Measurements from ENCODE around the gene SYT1. TPM values are rescaled to one million over a fixed set of nuclear protein-coding genes. Genes with fewer than 3 reads are reported as not detected.

Gene SYT1
- total and polyA plus RNA-seq, 2 experiments from 2014 or later = 48.7 to 51.7 TPM

GRCh38 chr12:79021021-79021420 lies 156.4 kb downstream of the SYT1 start:
- no peak for ATAC-seq
- H3K4me1 ChIP-seq (ENCODE audit: insufficient read depth) = no peaks in the 10 kb centered on the region
- H2AFZ ChIP-seq = no peak overlapping the region
- H3K4me3 ChIP-seq = no peak overlapping the region
- peaks cover under 1% of the 10 kb centered on the region; the same call in 1 of the 2 replicates for H4K20me1 ChIP-seq (replicated peaks; ENCODE audit: insufficient read depth)
- no peaks in the 10 kb centered on the region for H3K27me3 ChIP-seq (ENCODE audit: insufficient read depth)
- Mint-ChIP-seq H3K4me1 (peaks cover 7% of the 10 kb centered on the region; the same call in 2 of the 3 replicates), H3K27ac (no peak overlapping the region), H3K27me3 (ENCODE audit: insufficient read depth, low read depth, poor library complexity) (no peaks in the 10 kb centered on the region), H3K9me3 (no peaks in the 10 kb centered on the region; the same call in 2 of the 3 replicates), H3K36me3 (ENCODE audit: low read depth) (peaks cover 8% of the 10 kb centered on the region), H3K4me3 (no peak overlapping the region)
- TF ChIP-seq EZH2phosphoT487 (IDR thresholded peaks at IDR 0.05; ENCODE audit: unreplicated experiment) (no peak), JUNB (IDR thresholded peaks at IDR 0.05; ENCODE audit: unreplicated experiment) (no peak), ZNF462 (CRISPR knock-in tag; IDR thresholded peaks at IDR 0.05) (no peak), ZNF114 (CRISPR knock-in tag; IDR thresholded peaks at IDR 0.05) (no peak), ZNF331 (CRISPR knock-in tag; IDR thresholded peaks at IDR 0.05; ENCODE audit: low read depth) (no peak), REST (IDR thresholded peaks at IDR 0.05; ENCODE audit: unreplicated experiment) (no peak), CTCF (conservative IDR thresholded peaks at IDR 0.05; ENCODE audit: low read depth in 2 of 2) (no peak), CREB1 (CRISPR knock-in tag; IDR thresholded peaks at IDR 0.05; ENCODE audit: low read depth) (no peak), ETS1 (IDR thresholded peaks at IDR 0.05) (no peak), STAT1 (IDR thresholded peaks at IDR 0.05; ENCODE audit: unreplicated experiment) (no peak), EZH2 (IDR thresholded peaks at IDR 0.05; ENCODE audit: low read depth, unreplicated experiment) (no peak), POLR2AphosphoS5 (IDR thresholded peaks at IDR 0.05; ENCODE audit: low read depth) (no peak), NANOG (IDR thresholded peaks at IDR 0.05; ENCODE audit: borderline replicate concordance) (no peak)
- H3K36me3 ChIP-seq (ENCODE audit: insufficient read depth) = no peaks in the 10 kb centered on the region
- H3K4me2 ChIP-seq = no peak overlapping the region
- H3K79me2 ChIP-seq (replicated peaks; ENCODE audit: insufficient read depth) = no peaks in the 10 kb centered on the region
- DNase-seq (ENCODE audit: low spot score) = no peak
- no peaks in the 10 kb centered on the region for H3K9me2 ChIP-seq (ENCODE audit: insufficient read depth)
- H3F3A ChIP-seq (replicated peaks; ENCODE audit: low read depth) = no peaks in the 10 kb centered on the region
- no peak overlapping the region for H3K27ac ChIP-seq (ENCODE audit: low read depth)
